IPS-NIHi11 (cell line): ENCODE results near the gene RNF11.

ENCODE experiments used
- DNase-seq: peaks from one replicate; pipeline ENCODE4 v3.0.0; 2012; ENCODE audit warnings: mixed read lengths, low spot score

The RNF11 gene

DNA sequence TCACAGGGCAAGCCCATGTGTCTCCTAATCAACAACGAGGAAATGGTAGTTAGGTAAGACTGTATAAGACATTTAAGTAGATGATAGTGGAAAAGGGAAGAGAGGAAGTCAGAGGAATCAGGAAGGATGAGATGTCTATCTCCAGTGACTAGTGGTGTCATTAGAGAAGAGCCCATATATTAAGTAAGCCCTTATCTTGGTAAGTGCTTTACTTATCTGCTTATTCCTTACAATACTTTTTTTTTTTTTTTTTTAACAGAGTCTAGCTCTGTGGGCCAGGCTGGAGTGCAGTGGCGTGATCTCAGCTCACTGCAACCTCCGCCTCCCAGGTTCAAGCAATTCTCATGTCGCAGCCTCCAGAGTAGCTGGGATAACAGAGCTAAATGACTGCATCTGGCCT lies 29.5 kb downstream of the RNF11 start:
- DNase-seq, result no peak

DNA sequence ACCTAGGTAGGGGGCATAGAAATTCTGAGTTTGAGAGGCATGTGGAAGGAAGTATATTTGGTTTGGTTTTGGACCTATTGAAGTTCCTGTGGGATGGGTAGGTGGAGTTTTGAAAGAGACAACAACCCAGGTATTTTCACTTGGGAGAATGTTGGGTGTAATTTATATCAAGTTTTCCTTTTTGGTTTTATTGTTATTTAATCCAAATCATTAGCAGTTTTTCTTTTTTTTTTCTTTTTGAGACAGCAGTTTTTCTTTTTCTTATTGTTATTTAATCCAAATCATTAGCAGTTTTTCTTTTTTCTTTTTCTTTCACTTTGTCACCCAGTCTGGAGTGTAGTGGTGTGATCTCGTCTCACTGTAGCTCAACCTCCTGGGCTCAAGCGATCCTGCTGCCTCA lies 30.1 kb downstream of the RNF11 start:
- no peak for DNase-seq

DNA sequence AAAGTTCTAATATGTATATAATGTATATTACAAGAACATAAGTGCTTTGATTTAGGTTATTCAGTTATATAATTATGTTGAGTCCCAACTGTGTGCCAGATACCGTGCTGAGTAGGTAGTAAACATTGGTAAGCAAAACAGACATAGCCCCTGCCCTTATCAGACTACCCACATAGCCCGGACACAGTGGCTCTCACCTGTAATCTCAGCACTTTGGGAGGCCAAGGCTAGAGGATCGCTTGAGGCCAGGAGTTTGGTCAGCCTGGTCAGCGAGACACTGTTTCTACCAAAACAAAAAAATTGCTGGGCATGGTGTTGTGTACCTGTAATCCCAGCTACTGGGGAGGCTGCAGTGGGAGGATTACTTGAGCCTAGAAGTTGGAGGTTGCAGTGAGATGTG lies 30.7 kb downstream of the RNF11 start:
- no peak for DNase-seq

DNA sequence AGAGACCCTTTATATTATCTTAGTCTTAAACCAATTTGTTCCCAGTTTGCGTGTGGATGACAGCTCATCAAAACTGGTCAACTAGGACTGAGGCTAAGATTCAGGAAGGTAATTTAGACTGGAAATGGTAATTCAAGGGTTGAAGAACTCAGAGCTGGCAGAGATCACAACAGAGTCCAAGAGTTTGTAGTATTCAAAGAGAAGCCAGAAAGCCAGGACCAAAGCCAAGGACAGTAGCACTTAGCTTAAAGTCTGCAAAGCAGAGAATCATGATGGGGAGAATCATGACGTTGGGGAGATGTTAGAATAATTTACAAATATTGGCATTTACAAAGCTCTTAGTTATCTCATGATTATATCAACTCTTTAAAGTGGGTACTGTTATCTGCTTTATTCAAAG lies 32.6 kb downstream of the RNF11 start:
- DNase-seq, result no peak

DNA sequence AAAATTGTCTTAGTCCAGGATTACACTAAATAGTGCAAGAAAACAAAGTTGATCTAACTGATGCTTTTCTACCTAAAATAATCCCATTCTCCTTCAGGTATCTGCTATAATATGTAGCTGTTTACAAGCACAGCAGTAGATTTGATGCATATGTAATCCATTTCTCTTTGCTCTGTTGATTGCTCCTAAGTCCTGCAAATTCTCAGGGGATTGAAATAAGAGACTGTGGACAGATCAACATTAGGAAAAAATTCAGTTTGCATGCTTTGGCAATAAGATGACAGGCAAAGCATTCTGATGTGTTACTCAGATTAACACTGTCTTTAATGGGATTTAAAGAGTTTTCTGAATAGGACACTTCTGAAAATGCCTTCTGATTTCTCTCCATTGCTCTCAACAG lies 34.7 kb downstream of the RNF11 start:
- no peak for DNase-seq

DNA sequence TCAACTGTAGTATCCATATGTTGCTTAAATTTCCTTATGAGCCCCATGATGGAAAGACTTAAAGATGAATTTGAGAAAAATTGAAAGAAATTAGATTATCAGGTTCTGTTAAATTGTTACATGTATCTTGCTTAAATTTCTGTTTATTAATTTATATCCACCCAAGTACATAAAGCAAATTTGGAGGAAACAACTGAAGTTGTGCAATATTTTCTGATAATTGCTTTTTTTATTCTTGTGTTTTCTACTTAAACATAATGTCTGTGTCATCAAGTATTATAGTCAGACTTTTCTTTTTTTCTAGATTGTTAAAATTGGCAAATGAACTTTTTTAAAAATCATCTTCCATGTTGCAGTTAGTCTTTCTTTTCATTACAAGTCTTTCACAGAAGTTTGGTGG lies 36.8 kb downstream of the RNF11 start:
- no peak for DNase-seq

DNA sequence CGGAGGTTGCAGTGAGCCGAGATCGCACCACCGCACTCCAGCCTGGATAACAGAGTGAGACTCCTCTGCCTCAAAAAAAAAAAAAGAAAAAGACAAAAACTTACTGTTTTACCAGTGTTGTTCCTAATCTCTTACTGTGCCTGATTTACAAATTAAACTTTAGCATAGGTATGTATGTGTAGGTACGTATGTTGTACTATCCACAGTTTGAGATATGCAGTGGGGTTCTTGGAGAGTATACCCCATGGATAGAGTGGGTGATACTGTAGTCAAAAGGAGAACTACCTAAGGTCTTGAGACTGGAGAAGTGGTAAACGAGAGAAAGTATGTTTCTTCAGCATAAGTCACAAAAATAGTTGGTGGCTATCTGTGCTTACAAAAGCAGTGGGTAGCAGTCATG lies 38.6 kb downstream of the RNF11 start:
- no peak for DNase-seq

DNA sequence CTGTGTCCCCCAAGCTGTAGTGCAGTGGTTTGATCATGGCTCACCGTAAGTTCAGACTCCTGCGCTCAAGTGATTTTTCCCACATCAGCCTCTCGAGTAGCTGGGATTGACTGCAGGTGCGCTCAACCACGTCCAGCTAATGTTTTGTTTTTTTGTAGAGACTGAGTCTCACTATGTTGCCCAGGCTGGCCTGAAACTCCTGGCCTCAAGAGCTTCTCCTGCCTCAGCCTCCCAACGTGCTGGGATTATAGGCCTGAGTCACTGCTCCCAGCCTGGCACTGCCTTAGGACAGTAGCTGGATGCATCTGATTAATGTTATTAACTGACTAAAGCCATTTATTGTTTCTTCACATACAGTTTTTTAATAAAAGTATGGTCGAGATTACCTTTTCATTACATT lies 40.2 kb downstream of the RNF11 start:
- no peak for DNase-seq

DNA sequence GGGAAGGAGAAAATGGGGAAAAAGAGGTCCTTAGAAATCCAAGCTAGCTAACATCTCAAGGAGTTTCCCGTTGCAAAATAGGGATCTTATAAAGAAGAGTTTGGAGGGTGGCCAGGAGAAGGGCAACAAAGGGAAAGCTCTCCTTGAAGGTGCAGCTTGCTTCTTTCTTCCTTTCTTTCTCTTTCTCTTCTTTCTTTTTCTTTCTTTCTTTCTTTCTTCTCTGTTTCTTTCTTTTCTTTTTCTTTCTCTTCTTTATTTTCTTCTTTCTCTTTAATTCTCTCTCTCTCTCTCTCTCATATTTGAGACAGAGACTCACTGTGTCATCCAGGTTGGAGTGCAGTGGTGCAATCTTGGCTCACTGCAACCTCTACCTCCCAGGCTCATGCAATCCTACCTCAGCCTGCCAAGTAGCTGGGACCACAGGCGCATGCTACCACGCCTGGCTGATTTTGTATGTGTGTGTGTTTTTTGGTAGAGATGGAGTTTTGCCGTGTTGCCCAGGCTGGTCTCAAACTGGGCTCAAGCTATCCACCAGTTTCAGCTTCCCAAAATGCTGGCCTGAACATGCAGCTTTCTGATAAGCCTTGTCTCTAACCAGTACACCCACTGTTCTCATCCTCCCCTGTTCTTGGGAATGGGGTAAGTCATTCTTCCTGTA lies 44.4 kb downstream of the RNF11 start:
- DNase-seq, result no peak

DNA sequence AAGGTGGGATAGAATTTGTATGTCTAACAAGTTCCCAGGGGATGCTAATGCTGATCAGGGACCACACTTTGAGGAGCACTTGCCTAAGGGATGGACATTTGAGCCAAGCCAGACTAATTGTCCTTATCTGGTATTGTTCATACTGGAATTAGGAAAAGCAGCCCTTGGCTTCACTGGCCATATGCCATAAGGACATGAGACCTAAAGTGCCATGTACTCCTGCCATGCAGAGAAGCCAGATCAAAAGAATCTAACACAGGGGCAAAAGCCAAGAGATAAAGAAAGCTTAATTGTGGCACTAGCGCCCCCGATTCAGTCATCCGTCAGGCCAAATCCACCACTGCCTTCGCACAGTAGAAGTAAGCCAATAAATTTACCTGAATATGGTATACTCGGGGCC lies 45.7 kb downstream of the RNF11 start:
- DNase-seq, result no peak

DNA sequence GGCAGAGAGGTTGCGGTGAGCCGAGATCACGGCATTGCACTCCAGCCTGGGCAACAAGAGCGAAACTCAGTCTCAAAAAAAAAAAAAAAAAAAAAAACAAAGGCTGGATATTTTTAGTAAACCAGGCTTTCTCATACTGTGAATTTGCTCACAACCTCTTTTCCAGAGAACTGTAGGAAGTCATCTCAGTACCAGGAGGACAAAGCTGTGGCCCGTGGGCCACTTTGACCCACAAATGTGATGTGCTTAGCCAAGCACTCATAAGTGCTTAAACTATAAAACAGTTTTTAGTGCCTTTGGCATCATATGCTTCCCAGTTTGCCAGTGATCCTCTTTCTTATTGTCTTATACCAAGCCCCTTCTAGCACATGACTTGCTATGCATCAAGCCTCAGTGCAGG lies 46.5 kb downstream of the RNF11 start:
- DNase-seq, result no peak

DNA sequence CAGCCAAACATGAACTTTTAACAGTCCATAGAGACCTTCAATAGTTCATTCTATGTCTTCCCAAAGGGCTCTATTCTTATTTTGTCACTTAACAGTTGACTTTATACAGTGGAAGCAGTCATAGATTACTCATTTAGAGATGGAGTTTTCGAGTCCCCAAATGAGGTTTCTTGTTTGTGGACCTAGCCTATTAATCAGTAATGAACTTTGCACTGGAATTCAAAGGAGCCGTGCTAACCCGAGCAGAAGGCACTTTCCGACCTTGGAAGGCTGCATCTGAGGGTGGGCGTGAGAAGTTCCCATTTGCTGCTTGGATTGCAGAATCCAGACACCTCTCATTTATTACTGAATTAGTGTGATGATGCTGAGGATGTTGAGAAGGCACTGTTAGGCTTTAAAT lies 47.9 kb downstream of the RNF11 start:
- DNase-seq, result no peak

DNA sequence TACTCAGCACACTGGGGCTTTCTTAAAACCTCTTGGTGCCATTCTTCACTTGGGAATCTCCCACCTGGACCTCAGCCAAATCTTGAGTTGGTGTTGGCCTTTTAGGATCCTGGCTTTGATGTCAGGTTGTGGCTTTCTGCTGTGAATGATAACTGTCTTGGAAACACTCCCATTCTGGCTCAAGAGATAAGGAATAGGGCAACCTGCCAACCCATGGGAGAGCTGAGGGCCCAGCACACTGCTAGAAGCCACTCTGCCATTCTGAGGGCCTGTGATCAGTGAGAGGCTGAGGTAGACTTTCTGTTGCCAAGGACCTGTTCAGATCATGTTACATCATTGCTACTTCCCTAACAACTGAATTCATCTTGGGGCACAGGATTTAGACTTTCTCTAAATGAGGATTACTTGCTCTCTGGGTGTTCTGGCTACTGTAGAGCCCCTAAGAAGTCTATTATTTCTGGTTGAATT lies 48.4 kb downstream of the RNF11 start:
- no peak for DNase-seq

DNA sequence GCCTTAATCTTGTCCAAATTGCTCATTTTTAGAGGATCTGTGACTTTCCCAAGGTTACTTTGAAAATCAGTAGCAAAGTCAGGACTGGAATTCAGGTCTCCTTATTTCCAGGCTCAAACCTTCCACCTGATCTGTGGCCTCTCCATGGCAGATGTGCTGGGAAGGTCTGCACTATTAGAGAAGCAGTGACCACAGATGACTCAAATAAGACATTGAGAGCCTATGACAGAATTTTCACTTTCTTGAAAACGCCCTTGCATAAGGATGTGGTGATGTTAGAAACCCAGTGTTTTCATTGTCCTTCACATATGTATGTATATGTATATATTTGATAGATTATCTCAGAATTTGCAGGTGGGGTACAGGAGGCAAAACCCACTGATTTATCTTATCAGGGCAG lies 49.0 kb downstream of the RNF11 start:
- DNase-seq, result no peak

DNA sequence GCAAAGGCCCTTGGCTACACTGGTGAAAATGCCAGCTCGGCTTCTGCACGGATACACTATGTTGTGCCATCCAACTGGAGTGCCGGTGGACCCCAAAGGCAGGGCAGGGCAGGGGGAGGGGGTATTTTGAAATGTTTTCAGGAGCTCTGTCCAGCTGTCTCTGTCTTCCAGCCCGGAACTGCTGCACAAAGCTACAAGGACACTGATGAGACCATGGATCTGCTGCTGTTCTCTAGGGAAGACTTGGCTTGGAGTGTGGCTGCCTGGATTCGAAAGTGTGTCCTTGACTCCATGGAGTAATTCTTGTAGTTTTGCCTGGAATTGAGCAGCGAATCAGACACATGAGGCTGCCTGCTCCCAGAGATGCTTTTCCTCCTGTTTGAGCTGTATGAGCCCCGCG lies 51.9 kb downstream of the RNF11 start:
- no peak for DNase-seq

DNA sequence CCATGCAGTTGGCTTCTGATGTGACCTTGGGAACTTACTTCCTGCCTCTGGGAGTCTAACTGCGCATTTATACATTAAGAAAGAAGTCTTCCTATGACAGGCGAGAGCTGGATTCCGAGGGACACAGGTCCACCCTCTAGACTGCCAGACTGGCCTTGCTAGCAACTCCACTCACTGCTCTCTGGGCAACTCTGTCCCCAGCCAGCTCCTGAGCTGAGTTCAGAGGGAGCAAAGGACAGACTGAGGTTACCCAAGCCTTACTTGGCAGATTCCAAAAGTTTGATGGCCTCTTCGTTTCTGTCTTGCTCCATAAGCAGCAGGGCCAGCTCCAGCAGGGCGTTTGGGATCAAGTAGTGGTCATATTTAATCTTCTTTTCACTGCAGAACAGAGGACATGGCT lies 52.5 kb downstream of the RNF11 start:
- no peak for DNase-seq

DNA sequence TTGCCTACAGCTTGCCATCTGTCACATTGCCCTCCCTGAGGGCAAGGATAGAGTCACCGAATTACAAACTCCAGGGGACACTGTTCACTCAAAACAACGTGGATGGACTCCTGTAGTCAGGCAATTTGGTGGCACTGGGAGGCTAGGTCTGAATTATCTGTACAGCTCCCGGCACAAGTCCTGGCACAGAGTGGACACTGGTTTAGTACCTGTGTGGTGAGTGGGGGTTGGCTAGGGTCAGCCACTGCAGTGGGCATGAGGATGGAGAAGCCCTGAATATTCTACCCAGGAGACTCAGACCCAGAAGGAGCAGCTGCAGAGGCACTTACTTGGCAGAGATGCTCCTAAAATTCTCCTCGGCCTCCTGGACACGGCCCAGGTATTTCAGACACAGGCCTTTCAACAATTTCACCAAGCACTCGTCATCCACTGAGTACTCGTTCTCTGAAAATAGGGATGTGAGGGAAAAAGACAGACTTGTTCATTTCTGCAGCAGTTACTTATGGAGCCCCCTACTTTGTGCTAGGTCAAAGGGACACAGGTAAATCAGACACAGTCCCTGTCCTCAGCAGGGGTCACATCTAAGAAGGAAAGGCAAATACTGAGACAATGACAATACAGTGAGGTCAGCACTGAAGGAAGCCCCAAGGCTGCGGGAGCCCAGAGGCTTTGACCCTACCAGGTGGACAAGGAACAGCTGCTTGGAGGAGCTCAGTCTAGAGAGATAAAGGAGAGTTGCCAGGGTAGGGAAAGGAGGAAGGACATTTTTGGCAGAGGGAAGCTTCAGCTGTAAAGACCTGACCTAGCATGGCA lies 53.8 kb downstream of the RNF11 start:
- no peak for DNase-seq

DNA sequence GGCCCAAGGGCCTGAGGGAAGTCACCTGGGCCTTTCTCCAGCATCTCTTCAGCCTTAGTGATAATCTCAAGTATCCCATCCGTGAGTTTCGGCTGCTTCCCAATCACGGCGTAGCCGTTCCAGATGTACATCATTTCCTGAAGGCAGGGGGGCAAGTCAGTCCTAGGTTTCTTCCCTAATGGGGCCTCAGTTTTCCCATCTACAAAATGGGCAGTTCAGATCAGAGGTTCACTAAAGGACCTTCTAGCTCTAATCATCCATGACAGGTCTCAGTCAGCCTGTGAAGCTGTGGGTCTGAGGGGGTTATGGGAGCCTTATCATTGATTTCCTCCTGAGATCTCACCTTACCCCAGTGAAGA lies 54.4 kb downstream of the RNF11 start:
- DNase-seq, result no peak

DNA sequence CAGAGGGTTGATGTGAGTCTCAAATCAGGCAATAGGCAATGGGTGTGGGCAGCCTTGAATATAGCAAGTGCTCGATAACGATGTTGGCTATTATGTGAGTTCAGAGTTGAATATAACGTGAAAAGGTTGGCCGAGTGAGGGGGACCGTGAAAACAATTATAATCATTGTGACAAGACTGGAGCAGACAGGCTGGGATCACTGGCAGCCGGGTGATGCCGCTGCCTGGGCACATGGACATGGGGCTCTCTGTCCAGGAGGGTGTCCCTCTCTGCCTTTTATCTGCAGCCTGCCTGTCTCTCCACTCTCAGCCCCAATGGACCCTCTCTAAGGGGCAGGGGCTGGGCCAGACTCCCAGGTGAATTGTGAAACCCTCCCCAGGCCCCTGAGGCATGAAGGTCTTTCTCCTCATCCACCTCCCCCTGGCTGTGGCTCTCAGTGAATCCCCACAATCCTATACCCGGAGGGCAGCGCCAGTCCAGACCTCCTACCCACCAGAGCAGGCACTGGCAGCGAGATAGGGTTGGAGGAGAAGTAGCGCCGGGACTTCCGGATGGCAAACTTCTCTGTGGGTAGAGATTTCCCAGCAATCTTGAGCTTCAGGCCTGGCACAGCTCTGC lies 57.9 kb downstream of the RNF11 start:
- DNase-seq, result no peak

DNA sequence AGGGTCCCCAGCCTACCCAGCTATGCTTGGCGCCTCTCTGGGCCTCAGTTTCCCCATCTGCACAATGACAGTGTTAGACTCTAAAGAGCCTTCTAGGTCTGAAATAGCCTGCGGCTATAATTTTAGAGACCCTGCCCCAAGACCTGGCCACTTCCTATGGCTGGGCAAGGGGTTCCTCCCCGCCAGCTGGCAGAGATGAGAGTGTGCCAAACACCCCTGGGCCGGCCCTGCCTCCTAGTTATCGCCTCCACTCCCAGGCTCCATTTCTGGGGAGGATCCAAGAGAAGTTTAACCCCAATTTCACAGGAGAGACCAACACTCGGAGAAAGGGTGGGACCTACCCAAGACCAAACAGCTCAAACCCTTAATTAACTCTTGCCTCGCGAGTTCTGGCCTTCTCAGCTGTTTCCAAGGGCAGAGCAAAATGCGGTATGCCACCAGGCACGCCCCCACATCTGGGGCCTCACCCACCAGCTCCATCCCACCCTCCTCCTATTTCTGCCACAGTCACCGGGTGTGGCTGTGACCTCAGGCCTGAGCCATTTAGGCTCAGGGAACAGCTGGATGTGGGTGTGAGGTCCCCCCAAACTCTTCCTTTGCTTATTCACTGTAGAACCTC lies 58.6 kb downstream of the RNF11 start:
- no peak for DNase-seq

DNA sequence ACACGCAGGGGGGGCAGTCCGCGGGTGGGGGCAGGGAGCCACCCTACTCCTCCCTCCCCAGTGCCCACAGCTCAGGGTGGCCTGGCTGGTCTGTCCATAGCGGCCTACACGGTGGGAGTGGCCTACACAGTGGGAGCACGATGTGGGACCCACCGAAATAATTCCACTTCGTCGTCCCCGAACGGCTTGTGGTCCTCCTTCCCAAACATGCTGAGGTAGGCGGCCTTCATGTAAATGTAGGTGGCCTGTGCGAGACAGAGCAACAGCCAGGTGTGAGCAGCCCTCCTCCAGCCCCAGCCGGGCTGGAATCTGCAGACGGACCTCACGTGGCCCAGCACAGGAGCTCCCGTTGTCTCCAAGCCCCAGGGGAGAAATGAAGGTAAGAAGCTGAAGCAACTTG lies 59.9 kb downstream of the RNF11 start:
- DNase-seq, result no peak

DNA sequence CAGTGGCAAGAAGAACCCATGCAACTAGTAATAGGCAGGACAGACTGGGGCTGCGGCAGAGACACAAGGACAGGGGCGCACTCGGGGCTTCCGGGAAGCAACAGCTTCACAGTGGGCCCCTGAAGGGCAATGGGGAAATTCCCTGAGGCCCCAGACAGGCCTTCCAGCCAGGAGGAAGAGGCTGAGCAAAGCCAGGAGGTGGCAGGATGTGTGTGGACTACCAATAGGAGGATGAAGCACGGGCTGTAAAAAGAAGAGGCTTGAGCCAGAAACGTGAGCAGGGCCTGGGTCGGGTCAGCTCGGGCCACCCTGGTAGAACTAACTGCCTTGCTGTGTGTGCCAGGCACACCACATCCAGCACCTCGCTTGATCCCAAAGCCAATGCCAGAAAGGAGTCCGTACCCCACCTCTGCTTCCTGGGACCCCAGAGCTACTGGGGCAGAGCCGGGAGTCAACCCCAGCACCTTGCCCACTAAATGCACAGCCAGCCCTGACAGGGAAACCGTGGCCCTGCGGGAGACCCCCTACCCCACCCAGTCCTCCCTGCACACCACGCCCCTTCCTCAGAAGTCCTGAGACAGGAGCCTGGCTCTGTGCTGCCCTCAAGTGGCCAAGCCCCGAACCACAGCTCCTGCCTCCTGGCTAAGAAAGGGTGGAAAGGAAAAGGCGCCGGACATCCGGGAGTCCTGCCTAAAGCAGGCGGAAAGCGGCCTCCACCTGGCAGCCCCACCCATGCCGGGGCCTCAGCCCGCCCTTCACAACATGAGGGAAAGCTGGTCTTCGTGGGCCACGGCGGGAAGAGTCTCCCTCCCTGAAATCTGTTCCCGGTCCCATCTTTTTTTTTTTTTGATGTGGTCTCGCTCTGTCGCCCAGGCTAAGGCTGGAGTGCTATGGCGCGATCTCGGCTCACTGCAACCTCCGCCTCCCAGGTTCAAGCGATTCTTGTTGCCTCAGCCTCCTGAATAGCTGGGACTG lies 60.6 kb downstream of the RNF11 start:
- peak; percentile 96 for DNase-seq
